ENCODE results near the gene CFAP43. TPM values are rescaled to one million over a fixed set of nuclear protein-coding genes. Genes with fewer than 3 reads are reported as not detected.

CFAP43 gene
- total and polyA plus RNA-seq, 9 of the 15 experiments (the other 6 are each of a cell fraction or from before 2014, with no cell fraction given), result 0.07 to 0.86 (median 0.11) TPM; not detected in 1

GRCh38 chr10:104209575-104210198 is 22.5 kb downstream of the CFAP43 start:
- no TSS peak for BruUV-seq (replicated peaks)
- POLR2A ChIA-PET, result interaction anchor here (0.5 kb wide), 1 partner anchor 496 kb away, joined by 4 read pairs; no protein-coding TSS in a partner anchor
- peaks cover 1% of the 10 kb centered on the region; the same call in 1 of the 2 replicates for H3K9me3 ChIP-seq (replicated peaks; ENCODE audit: control insufficient read depth, insufficient read depth, low read depth, low read length)
- no peaks in the 10 kb centered on the region for H3K27me3 ChIP-seq (ENCODE audit: control insufficient read depth in 2 of 2, insufficient read depth in 2 of 2, low read length in 2 of 2)
- FAIRE-seq (peak; percentile 79), DNase-seq (ENCODE audit: extremely low read depth in 1 of 4, low spot score in 3 of 4) (peak; percentile 27 to 46 (median 36)), ATAC-seq (peak; percentile 87)
- no peak overlapping the region for H3K27ac ChIP-seq (ENCODE audit: extremely low read depth, low read depth, low read length)
- H2AFZ ChIP-seq (ENCODE audit: low read depth, low read length), result no peak overlapping the region
- intact Hi-C loops (cut with micrococcal nuclease), result loop anchor here (1.0 to 5.0 kb wide), 5 partner anchors 69 to 497 kb away; partner anchors contain the start of gene SFR1
- H3K79me2 ChIP-seq (ENCODE audit: control insufficient read depth, insufficient read depth, low read length), result no peaks in the 10 kb centered on the region
- H3K4me2 ChIP-seq (ENCODE audit: insufficient read depth, low read length), result no peak overlapping the region
- H4K20me1 ChIP-seq (replicated peaks; ENCODE audit: control insufficient read depth, insufficient read depth, low read length), result no peaks in the 10 kb centered on the region
- WGBS (ENCODE audit: insufficient coverage, low coverage, missing lambda C conversion rate), result 6% methylated on average over 2 of the region's 2 CpGs
- H3K4me1 ChIP-seq (replicated peaks in 1 of 2; ENCODE audit: control insufficient read depth in 2 of 2, insufficient read depth in 2 of 2, low read length in 2 of 2), result no peaks in the 10 kb centered on the region
- in situ Hi-C loops (cut with MboI), result loop anchor here (10.0 kb wide), 2 partner anchors 315 to 495 kb away; no protein-coding TSS in a partner anchor
- CTCF ChIA-PET (ENCODE audit: low intra/inter-chr PET ratio), result interaction anchor here (1.5 kb wide), 1 partner anchor 321 kb away, joined by 4 read pairs; no protein-coding TSS in a partner anchor
- no peaks in the 10 kb centered on the region for H3K9me1 ChIP-seq (ENCODE audit: control insufficient read depth, insufficient read depth, low read length)
- H3K36me3 ChIP-seq (ENCODE audit: control insufficient read depth, insufficient read depth, low read length), result no peaks in the 10 kb centered on the region
- no peak overlapping the region for H3K9ac ChIP-seq (ENCODE audit: insufficient read depth in 1 of 2, low read depth in 2 of 2, low read length in 2 of 2)
- H3K4me3 ChIP-seq, result no peak overlapping the region
- TF ChIP-seq CTCF (IDR thresholded peaks at IDR 0.05 in 2 of 3, conservative IDR thresholded peaks at IDR 0.05 in 1 of 3; ENCODE audit: insufficient read depth in 2 of 3, low read depth in 1 of 3, low read length in 3 of 3) (peak; percentile 42 to 60 (median 54); a peak in 4 of 6 replicates), REST (IDR thresholded peaks at IDR 0.05; ENCODE audit: borderline replicate concordance) (peak; percentile 55; the same call in 1 of the 2 replicates), REST (CRISPR knock-in tag; IDR thresholded peaks at IDR 0.05; ENCODE audit: low read depth) (no peak), ETV6 (IDR thresholded peaks at IDR 0.05; ENCODE audit: borderline replicate concordance in 1 of 2, low read depth in 2 of 2, low read length in 1 of 2) (no peak), ETV6 (CRISPR knock-in tag; IDR thresholded peaks at IDR 0.05; ENCODE audit: borderline replicate concordance) (no peak), IRF1 (CRISPR knock-in tag; IDR thresholded peaks at IDR 0.05; ENCODE audit: borderline replicate concordance) (no peak), TCF15 (CRISPR knock-in tag; IDR thresholded peaks at IDR 0.05) (no peak), ADNP (tag; IDR thresholded peaks at IDR 0.05) (no peak), SREBF2 (CRISPR knock-in tag; IDR thresholded peaks at IDR 0.05) (no peak)
